H1 (cell line): ENCODE data around the gene RPS6KA4. TPM values are rescaled to one million over a fixed set of nuclear protein-coding genes. Genes with fewer than 3 reads are reported as not detected.
A peak's percentile ranks its signal among the peaks of the same experiment; 100 is the strongest.

Source experiments
- BCL11A ChIP-seq, 2 experiments: IDR thresholded peaks; one replicate each; pipeline ENCODE4 v1.6.1; 2011; ENCODE audit warnings: low read depth in 2 of 2, low read length in 2 of 2, mild to moderate bottlenecking in 2 of 2
- JUND ChIP-seq: IDR thresholded peaks from 2 replicates; pipeline ENCODE4 v1.6.1; 2011; ENCODE audit warnings: mild to moderate bottlenecking, improper control_type of control experiment, low read length
- NANOG ChIP-seq: IDR thresholded peaks from 2 replicates; pipeline ENCODE4 v1.6.1; 2011; ENCODE audit warnings: low read length, low read depth, mild to moderate bottlenecking, inconsistent platforms; ENCODE audit not compliant: insufficient read depth, poor library complexity, severe bottlenecking
- PHF8 ChIP-seq: fragments of 200-600 bp; sonication (generic); conservative IDR thresholded peaks from 2 replicates; pipeline ENCODE4 v1.7.1; 2012; ENCODE audit warnings: low read depth, mild to moderate bottlenecking, inconsistent platforms, low read length, moderate library complexity
- polyA plus RNA-seq, 7 experiments: library from polyadenylated mRNA; depleted of rRNA in 3 of 7; stranded (reverse) in 5 of 7; unstranded in 2 of 7; fragments of >200 nt in 5 of 7; fragments of 200-250 nt in 2 of 7; gene quantifications; 1 replicate in 5 of 7; 2 replicates in 1 of 7; 4 replicates in 1 of 7; pipeline versions ENCODE4 v1.2.1 to v1.2.3, GENCODE V29; 2011 to 2013; ENCODE audit warnings: missing spikeins in 2 of 7, mixed read lengths in 2 of 7
- total RNA-seq: library from RNA; stranded (reverse); fragmentation: NEBNext Ultra II Directional; extraction: Animal tissue kit (Norgen Biotek cat#: 25700); gene quantifications from 2 replicates; pipeline ENCODE4 v1.2.1, GENCODE V29; 2021
- TF ChIP-seq, protein P1 (sequence below): fragments of 300-600 bp; sonication (generic); IDR thresholded peaks from 2 replicates; pipeline ENCODE4 v1.7.1; 2012; ENCODE audit warnings: low read length, moderate library complexity, mild to moderate bottlenecking, inconsistent platforms; ENCODE audit not compliant: insufficient replicate concordance
- TF ChIP-seq, protein P2 (sequence below): IDR thresholded peaks from 2 replicates; pipeline ENCODE4 v1.6.1; 2012; ENCODE audit warnings: inconsistent platforms
- TF ChIP-seq, protein P3 (sequence below): IDR thresholded peaks from 2 replicates; pipeline ENCODE4 v1.6.1; 2012; ENCODE audit warnings: low read length, inconsistent platforms

The RPS6KA4 gene
- total and polyA plus RNA-seq, 2 of the 8 experiments (the other 6 are each of a cell fraction or from before 2014, with no cell fraction given): 8.2 to 12.6 TPM

DNA sequence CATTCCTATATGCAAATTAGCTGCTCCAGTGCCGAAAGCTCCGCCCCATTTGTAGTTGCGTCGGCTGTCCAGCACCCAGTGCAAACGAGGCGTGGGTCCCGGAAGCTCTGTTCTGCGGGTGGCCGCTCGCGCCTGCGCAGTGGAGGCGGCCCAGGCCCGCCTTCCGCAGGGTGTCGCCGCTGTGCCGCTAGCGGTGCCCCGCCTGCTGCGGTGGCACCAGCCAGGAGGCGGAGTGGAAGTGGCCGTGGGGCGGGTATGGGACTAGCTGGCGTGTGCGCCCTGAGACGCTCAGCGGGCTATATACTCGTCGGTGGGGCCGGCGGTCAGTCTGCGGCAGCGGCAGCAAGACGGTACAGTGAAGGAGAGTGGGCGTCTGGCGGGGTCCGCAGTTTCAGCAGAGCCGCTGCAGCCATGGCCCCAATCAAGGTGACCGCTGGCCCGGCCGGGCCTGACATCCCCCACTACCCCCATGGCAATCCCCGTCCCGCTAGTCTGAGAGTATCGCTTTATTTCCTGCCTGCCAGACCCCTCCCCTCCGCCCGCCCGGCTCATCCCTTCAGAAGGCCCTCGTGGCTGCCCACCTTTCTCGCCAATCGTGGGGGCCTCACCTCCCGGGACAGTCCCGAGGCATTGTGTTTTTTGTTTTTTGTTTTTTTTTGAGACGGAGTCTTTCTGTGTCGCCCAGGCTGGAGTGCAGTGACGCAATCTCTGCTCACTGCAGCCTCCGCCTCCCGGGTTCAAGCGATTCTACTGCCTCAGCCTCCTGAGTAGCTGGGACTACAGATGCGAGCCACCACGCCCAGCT, 40.8 kb upstream of the RPS6KA4 start, which contains the start of gene PRDX5 (continued):
- TF ChIP-seq, protein P1, sequence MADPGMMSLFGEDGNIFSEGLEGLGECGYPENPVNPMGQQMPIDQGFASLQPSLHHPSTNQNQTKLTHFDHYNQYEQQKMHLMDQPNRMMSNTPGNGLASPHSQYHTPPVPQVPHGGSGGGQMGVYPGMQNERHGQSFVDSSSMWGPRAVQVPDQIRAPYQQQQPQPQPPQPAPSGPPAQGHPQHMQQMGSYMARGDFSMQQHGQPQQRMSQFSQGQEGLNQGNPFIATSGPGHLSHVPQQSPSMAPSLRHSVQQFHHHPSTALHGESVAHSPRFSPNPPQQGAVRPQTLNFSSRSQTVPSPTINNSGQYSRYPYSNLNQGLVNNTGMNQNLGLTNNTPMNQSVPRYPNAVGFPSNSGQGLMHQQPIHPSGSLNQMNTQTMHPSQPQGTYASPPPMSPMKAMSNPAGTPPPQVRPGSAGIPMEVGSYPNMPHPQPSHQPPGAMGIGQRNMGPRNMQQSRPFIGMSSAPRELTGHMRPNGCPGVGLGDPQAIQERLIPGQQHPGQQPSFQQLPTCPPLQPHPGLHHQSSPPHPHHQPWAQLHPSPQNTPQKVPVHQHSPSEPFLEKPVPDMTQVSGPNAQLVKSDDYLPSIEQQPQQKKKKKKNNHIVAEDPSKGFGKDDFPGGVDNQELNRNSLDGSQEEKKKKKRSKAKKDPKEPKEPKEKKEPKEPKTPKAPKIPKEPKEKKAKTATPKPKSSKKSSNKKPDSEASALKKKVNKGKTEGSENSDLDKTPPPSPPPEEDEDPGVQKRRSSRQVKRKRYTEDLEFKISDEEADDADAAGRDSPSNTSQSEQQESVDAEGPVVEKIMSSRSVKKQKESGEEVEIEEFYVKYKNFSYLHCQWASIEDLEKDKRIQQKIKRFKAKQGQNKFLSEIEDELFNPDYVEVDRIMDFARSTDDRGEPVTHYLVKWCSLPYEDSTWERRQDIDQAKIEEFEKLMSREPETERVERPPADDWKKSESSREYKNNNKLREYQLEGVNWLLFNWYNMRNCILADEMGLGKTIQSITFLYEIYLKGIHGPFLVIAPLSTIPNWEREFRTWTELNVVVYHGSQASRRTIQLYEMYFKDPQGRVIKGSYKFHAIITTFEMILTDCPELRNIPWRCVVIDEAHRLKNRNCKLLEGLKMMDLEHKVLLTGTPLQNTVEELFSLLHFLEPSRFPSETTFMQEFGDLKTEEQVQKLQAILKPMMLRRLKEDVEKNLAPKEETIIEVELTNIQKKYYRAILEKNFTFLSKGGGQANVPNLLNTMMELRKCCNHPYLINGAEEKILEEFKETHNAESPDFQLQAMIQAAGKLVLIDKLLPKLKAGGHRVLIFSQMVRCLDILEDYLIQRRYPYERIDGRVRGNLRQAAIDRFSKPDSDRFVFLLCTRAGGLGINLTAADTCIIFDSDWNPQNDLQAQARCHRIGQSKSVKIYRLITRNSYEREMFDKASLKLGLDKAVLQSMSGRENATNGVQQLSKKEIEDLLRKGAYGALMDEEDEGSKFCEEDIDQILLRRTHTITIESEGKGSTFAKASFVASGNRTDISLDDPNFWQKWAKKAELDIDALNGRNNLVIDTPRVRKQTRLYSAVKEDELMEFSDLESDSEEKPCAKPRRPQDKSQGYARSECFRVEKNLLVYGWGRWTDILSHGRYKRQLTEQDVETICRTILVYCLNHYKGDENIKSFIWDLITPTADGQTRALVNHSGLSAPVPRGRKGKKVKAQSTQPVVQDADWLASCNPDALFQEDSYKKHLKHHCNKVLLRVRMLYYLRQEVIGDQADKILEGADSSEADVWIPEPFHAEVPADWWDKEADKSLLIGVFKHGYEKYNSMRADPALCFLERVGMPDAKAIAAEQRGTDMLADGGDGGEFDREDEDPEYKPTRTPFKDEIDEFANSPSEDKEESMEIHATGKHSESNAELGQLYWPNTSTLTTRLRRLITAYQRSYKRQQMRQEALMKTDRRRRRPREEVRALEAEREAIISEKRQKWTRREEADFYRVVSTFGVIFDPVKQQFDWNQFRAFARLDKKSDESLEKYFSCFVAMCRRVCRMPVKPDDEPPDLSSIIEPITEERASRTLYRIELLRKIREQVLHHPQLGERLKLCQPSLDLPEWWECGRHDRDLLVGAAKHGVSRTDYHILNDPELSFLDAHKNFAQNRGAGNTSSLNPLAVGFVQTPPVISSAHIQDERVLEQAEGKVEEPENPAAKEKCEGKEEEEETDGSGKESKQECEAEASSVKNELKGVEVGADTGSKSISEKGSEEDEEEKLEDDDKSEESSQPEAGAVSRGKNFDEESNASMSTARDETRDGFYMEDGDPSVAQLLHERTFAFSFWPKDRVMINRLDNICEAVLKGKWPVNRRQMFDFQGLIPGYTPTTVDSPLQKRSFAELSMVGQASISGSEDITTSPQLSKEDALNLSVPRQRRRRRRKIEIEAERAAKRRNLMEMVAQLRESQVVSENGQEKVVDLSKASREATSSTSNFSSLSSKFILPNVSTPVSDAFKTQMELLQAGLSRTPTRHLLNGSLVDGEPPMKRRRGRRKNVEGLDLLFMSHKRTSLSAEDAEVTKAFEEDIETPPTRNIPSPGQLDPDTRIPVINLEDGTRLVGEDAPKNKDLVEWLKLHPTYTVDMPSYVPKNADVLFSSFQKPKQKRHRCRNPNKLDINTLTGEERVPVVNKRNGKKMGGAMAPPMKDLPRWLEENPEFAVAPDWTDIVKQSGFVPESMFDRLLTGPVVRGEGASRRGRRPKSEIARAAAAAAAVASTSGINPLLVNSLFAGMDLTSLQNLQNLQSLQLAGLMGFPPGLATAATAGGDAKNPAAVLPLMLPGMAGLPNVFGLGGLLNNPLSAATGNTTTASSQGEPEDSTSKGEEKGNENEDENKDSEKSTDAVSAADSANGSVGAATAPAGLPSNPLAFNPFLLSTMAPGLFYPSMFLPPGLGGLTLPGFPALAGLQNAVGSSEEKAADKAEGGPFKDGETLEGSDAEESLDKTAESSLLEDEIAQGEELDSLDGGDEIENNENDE: no peak
- TF ChIP-seq, protein P2, sequence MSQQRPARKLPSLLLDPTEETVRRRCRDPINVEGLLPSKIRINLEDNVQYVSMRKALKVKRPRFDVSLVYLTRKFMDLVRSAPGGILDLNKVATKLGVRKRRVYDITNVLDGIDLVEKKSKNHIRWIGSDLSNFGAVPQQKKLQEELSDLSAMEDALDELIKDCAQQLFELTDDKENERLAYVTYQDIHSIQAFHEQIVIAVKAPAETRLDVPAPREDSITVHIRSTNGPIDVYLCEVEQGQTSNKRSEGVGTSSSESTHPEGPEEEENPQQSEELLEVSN: 0 out of 2 replicates have a peak, but pooled peaks have one; percentile 3
- no peak for TF ChIP-seq NANOG
- no peak for TF ChIP-seq JUND
- no peak for TF ChIP-seq BCL11A (IDR thresholded peaks at IDR 0.05; ENCODE audit: low read depth in 2 of 2, low read length in 2 of 2)
- TF ChIP-seq PHF8: peak; percentile 72
- TF ChIP-seq, protein P3, sequence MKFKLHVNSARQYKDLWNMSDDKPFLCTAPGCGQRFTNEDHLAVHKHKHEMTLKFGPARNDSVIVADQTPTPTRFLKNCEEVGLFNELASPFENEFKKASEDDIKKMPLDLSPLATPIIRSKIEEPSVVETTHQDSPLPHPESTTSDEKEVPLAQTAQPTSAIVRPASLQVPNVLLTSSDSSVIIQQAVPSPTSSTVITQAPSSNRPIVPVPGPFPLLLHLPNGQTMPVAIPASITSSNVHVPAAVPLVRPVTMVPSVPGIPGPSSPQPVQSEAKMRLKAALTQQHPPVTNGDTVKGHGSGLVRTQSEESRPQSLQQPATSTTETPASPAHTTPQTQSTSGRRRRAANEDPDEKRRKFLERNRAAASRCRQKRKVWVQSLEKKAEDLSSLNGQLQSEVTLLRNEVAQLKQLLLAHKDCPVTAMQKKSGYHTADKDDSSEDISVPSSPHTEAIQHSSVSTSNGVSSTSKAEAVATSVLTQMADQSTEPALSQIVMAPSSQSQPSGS: no peak
